GM11168 (cell line): ENCODE results near the gene SLC25A22.

Experiments used
- in situ Hi-C: fragments of 300-500 bp; cut with MboI; formaldehyde crosslinking; loops from one replicate; pipeline ENCODE4 v1.12.0; 2022; ENCODE audit warnings: low sequenced_read_pairs; ENCODE audit not compliant: unreplicated experiment

The SLC25A22 gene

DNA sequence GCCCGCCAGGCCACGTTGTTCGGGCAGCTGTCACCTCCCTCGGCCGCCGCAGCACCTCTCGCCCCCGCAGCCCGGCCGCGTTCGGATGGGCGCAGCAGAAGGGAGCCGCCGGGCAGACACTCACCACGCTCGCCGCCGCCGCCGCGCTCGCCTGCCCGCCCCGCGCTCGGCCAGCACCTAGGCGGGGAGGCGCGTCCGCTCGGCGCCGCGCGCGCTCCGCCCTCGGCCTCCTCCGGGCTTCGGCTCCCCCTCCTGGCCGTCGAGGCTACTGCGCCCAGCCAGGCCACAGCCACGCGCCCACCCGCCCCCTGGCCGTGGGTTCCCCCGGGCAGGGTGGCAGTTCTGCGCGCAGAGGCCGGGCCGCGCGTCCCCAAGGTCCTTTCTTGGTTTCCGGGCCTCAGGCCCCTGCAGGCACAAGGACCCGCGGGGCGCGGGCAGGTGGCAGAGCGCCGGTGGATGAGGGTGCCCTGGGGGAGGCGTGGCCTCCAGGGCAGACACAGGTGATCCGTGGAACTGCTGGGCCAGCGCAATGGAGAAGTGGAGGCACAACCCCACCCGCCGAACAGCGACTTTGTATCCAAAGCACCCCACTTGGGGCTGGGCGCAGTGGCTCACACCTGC is at the start of gene SLC25A22:
Gene SLC25A22, minus strand, starts transcription at position 189 of the 621 bp plus-strand sequence. CDS start 3,275 bp downstream, outside the sequence.
- in situ Hi-C loops, result no loop called here

DNA sequence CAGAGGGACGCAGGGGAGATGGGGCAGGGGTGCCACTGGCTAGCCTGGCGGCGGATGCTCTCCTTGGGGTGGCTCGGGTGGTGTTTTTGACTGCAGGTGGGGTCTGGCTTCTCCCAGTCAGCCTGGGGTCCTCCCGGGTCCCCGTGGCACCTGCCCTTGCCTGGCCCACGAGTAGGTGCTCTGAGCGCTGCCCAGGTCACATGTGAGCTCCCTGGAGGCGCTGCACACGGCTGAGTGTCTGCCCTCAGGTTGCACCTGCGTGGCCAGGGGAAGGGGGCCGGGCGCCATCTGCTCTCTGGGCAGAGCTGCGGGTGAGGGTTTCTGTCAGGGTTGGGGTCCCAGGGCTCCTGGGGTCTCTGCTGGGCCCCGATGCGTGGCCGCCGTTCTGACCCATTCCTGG is 49.8 kb upstream of the SLC25A22 start:
- in situ Hi-C loops, result loop anchor here (10.0 kb wide), 1 partner anchor 207 kb away; no protein-coding TSS in a partner anchor

DNA sequence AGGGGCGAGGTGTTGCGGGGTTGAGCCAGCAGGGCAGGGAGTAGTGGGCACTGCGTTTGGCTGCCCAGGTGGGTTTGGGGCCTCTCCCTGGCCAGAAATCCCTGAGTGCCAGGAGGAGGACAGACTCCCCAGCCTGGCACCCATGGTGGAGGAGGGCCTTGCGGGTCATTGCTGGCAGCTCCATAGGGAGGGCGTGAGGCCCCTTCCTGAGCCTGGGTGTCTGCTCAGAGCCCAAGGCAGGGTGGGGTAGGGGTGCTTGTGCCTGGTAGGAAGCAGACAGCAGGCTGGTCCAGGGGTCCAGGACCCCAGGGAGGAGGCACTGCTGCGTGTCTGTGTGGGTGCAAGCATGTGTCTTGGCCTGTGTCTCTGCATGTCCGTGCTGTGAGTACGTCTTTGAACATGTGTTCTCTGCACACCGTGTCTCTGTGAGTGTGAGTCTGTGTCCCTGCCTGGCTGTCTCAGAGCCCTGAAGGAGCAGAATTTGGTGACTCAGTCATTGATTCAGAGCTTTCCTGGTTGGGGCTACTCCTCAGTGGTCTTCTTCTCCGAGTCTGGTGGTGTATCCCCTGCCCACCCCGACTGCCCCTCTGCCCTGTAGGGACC is 48.5 kb upstream of the SLC25A22 start:
- in situ Hi-C loops, result loop anchor here (10.0 kb wide), 1 partner anchor 208 kb away; no protein-coding TSS in a partner anchor

DNA sequence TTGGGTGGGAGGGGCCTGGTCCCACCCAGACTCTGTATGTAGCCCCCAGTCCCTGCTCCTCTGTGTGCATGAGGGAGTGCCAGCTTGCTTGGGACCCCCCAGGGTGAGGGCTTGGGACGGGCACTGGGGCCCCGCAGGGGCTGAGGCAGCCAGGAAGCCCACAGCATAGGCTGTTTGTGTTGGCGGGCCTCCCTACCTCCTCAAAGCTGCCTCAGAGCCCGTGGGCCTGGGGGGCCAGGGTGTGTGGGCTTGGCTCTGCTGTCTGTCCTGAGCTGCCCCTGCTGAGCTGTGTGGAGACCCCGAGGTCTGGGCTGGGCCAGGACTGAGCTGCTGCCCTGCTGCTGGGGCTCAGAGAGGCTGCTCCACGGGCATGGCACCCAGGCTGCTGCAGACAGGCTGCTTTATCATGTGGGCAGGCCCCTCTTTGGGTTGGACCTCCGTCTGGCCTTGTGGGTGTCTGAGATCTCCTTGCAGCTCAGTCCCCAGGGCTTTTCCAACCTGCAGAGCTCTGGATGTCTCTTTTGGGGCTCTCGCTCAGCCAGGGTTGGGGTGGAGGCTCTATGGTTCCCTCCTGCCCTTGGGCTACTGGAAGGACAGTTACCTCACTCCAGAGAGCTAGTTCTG is 47.9 kb upstream of the SLC25A22 start:
- in situ Hi-C loops, result loop anchor here (10.0 kb wide), 1 partner anchor 209 kb away; no protein-coding TSS in a partner anchor

DNA sequence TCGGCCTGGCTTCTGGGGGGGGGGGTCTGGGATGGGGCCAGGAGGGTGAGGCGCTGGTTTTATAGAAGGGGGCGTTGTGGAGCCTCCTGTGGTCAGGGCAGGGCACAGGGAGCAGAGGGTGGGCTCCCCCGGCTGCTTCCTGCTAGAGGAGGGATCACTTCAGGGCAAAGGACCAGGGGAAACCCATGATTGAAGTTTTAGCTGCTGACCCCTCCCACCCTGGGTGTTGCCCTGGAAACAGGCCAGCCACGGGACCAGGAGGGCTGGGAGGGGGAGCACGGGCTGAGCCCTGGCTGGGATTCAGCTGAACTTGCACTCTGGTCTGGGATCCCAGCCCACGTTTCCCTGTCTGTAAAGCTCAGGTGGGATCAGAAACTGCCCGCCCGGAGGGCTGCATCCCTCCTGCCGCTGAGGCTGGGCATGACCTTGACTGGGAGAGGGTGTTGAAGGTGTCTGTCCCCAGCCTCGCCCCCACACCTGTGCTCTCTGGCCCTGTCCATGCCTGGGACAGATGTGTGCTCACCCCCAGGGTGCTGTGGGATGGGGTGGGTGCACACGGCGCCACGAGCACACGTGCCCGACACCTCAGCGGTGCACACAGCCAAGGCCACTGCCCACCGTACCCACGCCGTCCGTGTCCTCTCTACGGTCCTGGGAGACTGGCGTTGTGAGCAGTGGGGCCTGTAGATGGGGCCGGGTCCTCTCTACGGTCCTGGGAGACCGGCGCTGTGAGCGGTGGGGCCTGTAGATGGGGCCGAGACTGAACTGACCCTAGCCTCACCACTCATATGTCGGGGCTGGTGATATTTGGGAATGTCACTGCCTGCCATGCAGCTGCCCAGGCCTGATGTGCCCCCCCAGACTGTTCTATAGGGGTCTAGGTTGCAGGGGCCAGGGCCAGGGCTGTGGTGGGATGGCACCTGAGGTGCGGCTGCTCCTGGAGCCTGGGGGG is 46.9 kb upstream of the SLC25A22 start:
- in situ Hi-C loops, result loop anchor here (10.0 kb wide), 1 partner anchor 210 kb away; no protein-coding TSS in a partner anchor

DNA sequence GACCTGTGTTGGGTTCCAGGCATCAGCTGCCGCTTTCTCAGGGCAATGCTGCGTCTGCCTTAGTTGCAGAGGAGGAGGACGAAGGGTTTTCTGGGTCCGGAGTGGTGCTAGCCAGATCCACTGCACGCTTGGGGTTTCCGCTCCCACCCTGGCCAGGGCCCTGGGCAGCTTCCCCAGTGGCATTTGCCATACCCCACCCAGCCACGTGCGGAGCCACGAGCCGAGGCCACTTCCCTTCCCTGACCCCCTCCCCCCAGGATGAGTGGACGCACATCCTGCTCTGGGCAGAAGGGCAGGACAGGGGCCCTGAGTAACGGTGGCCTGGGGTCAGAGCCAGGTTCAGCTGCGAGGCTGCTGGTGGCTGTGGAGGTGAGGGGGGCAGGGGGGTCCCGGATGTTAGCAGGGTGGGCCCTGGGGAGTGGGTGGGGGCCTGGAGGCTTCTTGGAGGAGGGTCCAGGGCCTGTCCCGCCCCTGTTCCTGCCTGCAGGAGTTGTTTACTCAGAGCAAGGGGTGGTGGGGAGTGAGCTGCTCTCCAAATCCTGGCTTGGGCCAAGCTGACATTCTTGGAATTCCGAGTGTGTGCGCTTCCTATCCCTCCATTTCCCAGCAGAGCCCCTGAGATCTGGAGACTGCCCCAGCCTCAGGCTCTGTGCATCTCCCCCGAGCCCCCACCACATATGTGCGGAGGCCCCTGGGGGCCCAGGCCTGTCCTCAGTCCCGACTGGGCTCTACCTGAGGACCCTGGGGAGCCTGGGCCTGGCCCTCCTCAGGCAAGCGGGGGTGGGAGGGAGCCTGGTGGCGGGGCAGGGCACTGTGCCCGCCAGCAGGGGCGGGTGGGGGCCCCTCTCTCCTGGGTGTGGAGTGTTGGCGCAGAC is 46.0 kb upstream of the SLC25A22 start:
- in situ Hi-C loops, result loop anchor here (10.0 kb wide), 1 partner anchor 211 kb away; no protein-coding TSS in a partner anchor

DNA sequence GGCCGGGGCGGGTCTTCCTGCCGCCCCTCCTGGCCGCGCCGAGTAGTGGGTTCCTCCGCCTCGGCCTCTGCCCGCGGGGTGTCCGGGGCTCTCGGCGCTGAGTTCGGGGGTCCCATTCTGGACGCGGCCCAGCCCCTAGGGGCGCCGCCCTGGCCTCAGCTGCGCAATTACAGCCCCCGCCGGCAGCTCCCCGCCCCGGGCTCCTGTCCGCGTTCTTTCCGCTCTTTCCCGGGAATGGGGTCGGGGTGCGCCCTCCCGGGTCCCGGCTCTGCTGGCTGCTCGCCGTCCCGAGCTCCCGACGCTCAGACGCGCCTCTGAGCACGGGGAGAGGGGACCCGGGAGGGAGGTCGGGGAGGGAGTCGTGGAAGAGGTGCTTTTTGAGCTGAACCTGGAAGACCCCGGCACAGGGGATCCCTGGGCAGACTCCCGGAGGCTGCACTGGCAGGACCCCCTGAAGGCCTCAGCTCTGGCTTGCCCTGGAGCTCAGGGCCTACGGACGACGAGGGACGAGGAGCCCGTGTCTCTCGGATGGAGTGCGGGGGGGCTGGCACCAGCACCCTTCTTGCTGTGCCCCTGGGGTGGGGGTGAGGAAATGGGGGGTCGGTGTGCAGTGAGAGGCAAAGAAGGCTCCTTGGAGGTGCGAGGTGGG is 45.1 kb upstream of the SLC25A22 start:
- in situ Hi-C loops, result loop anchor here (10.0 kb wide), 1 partner anchor 212 kb away; no protein-coding TSS in a partner anchor

DNA sequence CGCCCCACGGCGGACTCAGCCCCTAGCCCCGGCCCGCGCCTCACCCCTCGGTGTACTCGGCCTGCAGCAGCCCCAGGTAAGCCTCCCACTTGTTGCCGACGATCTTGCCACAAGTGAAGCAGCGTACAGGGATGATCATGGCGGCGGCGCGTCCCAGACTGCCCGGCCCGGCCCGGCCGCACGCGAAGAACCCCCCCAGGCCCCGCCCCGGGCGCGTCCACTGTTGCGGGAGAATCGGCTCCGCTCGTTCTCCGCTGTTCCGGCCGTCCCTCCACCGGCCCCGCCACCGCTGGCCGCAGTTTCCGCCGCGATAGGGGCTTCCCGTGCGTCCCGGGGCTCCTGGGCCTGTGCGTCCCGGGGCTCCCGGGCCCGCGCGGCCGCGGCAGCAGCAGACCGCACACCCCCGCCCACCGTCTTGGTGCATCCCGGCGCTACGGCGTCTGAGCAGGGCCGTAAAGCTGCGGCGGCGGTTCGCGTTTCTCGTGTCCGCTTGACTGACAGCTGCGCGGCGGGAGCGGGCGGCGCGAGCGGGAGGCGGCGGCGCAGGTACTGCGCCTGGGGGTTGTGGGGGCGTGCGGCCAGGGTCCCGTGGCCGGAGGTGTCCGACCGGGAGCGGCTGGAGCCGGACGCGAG is 44.4 kb upstream of the SLC25A22 start, which contains the start of the genes POLR2L and TSPAN4:
Gene POLR2L, minus strand, starts transcription at position 160 of the 633 bp plus-strand sequence. Its CDS starts 21 bp downstream, at position 139.
Gene TSPAN4, plus strand, starts transcription at position 483 of the 633 bp plus-strand sequence. CDS start 7,453 bp downstream, outside the sequence.
- in situ Hi-C loops, result loop anchor here (10.0 kb wide), 1 partner anchor 212 kb away; no protein-coding TSS in a partner anchor

DNA sequence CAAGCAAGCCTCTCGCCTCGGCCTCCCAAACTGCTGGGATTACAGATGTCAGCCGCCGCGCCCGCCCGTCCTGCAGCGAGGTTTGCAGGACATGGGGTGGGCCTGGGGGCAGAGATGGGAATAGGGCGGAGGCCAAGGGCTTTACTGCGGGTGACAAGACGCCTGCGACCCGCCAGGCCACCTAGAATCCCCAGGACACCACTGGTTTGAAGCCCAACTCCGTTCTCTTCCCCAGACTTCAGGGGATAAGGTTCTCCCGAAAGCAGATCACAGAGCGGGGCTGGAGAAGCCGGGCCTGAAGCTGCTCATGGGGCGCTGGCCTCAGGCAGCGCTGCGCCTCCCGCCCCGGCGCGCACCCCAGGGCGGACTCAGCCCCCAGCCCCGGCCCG is 43.9 kb upstream of the SLC25A22 start:
- in situ Hi-C loops, result loop anchor here (10.0 kb wide), 1 partner anchor 213 kb away; no protein-coding TSS in a partner anchor

DNA sequence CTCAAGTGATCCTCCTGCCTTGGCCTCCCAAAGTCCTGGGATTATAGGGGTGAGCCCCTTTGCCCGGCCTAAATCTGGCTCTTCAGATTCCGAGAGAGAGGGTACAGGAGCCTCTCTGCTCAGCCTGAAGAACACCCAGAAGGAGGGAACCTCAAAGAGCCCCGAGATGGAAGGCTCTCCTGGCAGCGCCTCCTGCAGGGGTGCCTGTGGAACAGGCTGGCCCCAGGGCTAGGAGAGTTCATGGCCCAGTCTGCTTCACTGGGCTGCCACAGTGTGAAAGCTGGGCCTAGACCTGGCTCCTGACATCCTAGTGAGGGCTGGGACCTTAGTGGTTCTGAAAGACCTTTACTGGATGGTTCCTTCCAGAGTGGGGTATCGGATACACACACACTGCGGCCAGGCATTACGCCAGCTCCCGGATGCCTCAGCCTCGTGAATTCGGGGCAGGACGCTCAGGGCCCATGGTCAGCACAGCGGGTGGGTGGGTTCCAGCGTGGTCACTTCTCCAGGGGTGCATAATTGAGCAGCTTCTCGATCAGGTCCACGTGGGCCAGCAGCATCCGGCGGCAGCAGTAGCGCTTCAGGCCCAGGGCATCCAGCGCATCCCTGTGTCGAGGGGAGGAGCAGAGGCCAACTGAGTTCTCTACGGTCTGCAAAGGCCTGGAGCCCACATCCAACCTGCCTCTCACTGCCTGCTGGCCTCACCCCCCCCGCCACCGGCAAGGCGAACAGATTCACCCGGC is 42.0 kb upstream of the SLC25A22 start:
- in situ Hi-C loops, result loop anchor here (10.0 kb wide), 1 partner anchor 215 kb away; no protein-coding TSS in a partner anchor

DNA sequence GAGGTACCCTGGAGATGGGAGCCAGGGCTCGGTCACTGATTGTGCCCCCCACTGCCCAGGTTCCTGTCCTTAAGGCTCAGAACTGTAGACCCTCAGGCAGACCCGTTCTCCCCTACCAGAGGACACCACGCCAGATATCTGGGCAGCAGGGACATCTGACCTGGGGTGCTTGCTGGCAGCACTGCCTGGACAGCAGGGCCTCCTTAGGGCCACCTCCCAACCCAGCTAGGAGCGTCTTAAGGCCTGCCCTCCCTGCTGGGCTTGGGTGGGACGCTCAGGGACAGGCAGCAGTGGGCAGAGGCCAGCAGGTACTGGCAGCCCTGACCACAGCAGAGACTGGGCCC is 41.2 kb upstream of the SLC25A22 start:
- in situ Hi-C loops, result no loop called here

DNA sequence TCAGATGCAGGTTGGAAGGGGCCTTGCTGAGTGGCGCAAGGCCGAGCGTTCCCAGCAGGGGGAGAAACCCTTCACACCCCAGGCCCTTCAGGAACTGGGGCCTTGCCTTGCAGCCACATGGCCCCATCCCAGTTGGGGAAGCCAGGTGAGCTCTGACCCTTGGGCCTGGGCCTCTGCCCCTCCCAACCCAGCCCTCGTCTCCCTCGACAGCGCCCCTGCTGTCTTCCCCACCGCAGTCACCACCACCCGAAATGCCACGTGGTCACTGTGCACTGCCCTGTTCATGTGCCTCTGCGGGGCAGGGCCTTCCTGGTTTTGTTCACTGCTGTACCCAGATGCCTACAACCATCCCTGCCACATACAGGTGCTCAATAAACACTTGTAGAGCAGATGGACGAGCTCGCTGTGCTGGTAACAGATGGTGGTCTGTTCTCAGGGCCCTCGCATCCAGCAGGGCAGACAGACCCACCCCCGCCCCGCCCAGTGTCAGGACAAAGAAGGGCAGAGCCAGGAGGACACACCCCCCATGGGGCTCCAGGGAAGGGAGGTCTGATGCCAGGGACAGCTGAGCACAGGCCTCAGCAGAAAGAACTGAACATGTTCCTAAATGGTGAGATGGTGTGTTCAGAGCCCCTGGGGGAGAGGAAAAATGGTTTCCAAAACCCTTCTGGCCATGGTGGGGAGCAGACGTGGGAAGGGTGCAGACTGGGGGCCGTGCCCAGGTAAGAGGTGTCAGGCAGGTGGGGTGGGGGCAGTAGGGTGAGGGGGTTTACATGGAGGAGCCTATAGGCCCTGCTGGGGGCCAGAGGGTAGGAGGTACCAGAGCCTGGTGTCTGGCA is 40.6 kb upstream of the SLC25A22 start:
- in situ Hi-C loops, result no loop called here

DNA sequence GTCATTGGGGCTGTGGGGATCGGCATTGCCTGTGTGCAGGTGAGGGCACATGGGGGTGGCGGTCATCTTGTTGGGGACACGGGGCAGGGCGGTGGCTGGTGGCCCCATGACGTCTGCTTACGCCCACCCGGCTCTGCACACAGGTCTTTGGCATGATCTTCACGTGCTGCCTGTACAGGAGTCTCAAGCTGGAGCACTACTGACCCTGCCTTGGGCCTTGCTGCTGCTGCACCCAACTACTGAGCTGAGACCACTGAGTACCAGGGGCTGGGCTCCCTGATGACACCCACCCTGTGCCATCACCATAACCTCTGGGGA is 39.9 kb upstream of the SLC25A22 start:
- in situ Hi-C loops, result no loop called here

DNA sequence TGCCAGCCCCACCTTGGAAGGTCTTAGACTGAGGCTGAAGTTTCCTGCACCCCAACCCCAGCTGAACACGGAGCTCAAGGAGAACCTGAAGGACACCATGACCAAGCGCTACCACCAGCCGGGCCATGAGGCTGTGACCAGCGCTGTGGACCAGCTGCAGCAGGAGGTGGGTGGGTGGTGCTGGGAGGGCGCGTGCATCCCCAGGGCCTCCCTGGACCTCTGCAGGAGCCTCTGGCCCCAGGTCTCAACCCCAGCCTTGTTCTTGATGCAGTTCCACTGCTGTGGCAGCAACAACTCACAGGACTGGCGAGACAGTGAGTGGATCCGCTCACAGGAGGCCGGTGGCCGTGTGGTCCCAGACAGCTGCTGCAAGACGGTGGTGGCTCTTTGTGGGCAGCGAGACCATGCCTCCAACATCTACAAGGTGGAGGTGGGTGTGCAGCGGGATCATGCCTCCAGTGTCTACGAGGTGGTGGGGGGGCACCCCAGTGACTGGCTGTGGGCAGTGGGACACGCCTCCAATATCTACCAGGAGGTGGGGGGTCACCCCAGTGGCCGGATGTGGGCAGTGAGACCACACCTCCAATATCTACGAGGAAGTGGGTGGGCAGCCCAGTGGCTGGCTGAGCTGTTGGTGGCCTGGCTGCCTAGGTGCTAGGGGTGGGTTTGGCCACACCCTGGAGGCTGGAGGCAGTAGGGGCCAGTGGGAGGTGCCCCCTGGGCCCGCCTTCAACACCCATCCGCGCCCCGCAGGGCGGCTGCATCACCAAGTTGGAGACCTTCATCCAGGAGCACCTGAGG is 39.3 kb upstream of the SLC25A22 start:
- in situ Hi-C loops, result no loop called here

DNA sequence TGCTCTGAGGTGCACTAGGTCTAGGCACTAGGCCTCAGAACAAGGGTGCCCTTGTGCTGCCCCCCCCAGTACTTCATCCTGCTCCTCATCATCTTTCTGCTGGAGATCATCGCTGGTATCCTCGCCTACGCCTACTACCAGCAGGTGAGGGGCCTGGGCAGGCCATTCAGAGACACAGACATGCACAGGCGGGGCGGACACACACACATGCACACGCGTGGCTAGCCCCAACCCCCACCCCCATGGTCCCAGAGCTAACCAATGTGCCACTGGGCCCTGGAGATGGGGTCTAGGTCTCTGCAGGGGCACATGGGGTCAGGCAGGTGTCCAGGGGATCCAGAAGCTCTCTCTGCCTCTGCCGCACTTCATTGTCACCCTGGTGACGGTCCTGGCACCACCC is 38.6 kb upstream of the SLC25A22 start:
- in situ Hi-C loops, result no loop called here

DNA sequence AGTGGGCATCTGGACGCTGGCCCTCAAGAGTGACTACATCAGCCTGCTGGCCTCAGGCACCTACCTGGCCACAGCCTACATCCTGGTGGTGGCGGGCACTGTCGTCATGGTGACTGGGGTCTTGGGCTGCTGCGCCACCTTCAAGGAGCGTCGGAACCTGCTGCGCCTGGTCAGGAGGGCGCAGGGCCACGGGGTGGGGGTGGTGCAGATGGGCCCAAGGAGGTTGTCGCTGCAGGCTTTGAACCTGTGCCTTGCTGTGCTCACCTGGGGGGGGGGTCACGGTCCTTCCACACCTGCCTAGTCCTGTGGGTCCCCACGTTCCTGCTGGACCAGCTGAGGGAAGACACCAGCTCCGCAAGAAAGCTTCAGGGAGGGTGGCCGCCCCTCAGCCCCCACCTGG is 38.2 kb upstream of the SLC25A22 start:
- in situ Hi-C loops, result no loop called here
